HEK293T (cell line): ENCODE data around the gene TNNI2.

ENCODE experiments used
- FOXM1 ChIP-seq: fragments of 450-650 bp; IDR thresholded peaks from 2 replicates; pipeline ENCODE4 v1.6.1; 2017; ENCODE audit warnings: mild to moderate bottlenecking, borderline replicate concordance
- NFRKB ChIP-seq: fragments of 450-650 bp; IDR thresholded peaks from 2 replicates; pipeline ENCODE4 v1.6.1; 2016; ENCODE audit warnings: mild to moderate bottlenecking, moderate library complexity

GRCh38 chr11:1887451-1888346 lies 48.9 kb downstream of the TNNI2 start:
- TF ChIP-seq FOXM1 (no peak), NFRKB (no peak)
